H1 (cell line): ENCODE data around the gene C6orf136. TPM values are rescaled to one million over a fixed set of nuclear protein-coding genes. Genes with fewer than 3 reads are reported as not detected.

ENCODE experiments used
- CTCF ChIA-PET: fragments of 300-600 bp; sonication (Branson Sonifier 250); formaldehyde crosslinking; loops from one replicate; lab custom pipeline; 2021; ENCODE audit not compliant: partially characterized antibody; lab: Charles Lee
- POLR2A ChIA-PET: fragments of 300-600 bp; sonication (Branson Sonifier 250); formaldehyde crosslinking; loops from one replicate; lab custom pipeline; 2021; ENCODE audit warnings: inconsistent platforms; ENCODE audit not compliant: partially characterized antibody; lab: Charles Lee
- DNase-seq, 2 experiments: peaks; one replicate each; pipeline versions ENCODE4 v3.0.0 to v3.0.0-alpha.2; 2010 to 2022; ENCODE audit warnings: low spot score in 2 of 2, low read depth in 1 of 2, mixed read lengths in 1 of 2
- FAIRE-seq: peaks from 2 replicates; lab custom pipeline; 2011; peaks lifted over from hg19 to GRCh38; lab: Jason Lieb, UNC
- H2AFZ ChIP-seq: 2 replicates; pipeline ENCODE4 v1.8.1; 2012; ENCODE audit warnings: low read length, inconsistent platforms
- H2AK5ac ChIP-seq: 2 replicates; pipeline ENCODE4 v1.6.1; 2013; ENCODE audit warnings: low read depth, low read length
- H2BK120ac ChIP-seq: replicated peaks from 2 replicates; pipeline ENCODE3; 2013; ENCODE audit warnings: low read depth, low read length, inconsistent platforms
- H2BK12ac ChIP-seq: 2 replicates; pipeline ENCODE4 v1.6.1; 2013; ENCODE audit warnings: low read depth, low read length
- H2BK15ac ChIP-seq: 2 replicates; pipeline ENCODE4 v1.6.1; 2013; ENCODE audit warnings: low read length
- H2BK20ac ChIP-seq: 2 replicates; pipeline ENCODE4 v1.6.1; 2013; ENCODE audit warnings: low read length
- H2BK5ac ChIP-seq: 2 replicates; pipeline ENCODE4 v1.6.1; 2013; ENCODE audit warnings: low read depth, low read length
- H3K14ac ChIP-seq: 2 replicates; pipeline ENCODE4 v1.6.1; 2013; ENCODE audit warnings: inconsistent platforms; ENCODE audit not compliant: insufficient read length
- H3K18ac ChIP-seq: 2 replicates; pipeline ENCODE4 v1.6.1; 2013; ENCODE audit warnings: low read length; ENCODE audit errors: extremely low read depth
- H3K23ac ChIP-seq: 2 replicates; pipeline ENCODE4 v1.6.1; 2013; ENCODE audit warnings: inconsistent platforms; ENCODE audit not compliant: insufficient read length
- H3K23me2 ChIP-seq: 2 replicates; pipeline ENCODE4 v1.6.1; 2013; ENCODE audit warnings: low read depth, low read length
- H3K27ac ChIP-seq: 2 replicates; pipeline ENCODE4 v1.6.1; 2011; ENCODE audit warnings: low read depth, low read length, inconsistent platforms
- H3K27me3 ChIP-seq, 4 experiments: replicated peaks in 1 of 4; 1 replicate in 1 of 4; 2 replicates in 3 of 4; pipeline versions ENCODE4 v1.6.1 to v1.8.1; 2011 to 2013; ENCODE audit warnings: low read length in 3 of 4, mild to moderate bottlenecking in 3 of 4, inconsistent platforms in 2 of 4, mixed read lengths in 2 of 4, moderate library complexity in 1 of 4; ENCODE audit not compliant: control insufficient read depth in 3 of 4, insufficient read depth in 3 of 4; ENCODE audit errors: extremely low read depth in 1 of 4
- H3K36me3 ChIP-seq, 4 experiments: 2 replicates each; pipeline versions ENCODE4 v1.6.1 to v1.8.1; 2011 to 2013; ENCODE audit warnings: mild to moderate bottlenecking in 4 of 4, low read length in 3 of 4, moderate library complexity in 2 of 4, control low read depth in 1 of 4, inconsistent platforms in 1 of 4; ENCODE audit not compliant: insufficient read depth in 4 of 4, control insufficient read depth in 2 of 4
- H3K4ac ChIP-seq: replicated peaks from 2 replicates; pipeline ENCODE3; 2013; ENCODE audit warnings: low read length, low read depth, mixed read lengths, inconsistent platforms; ENCODE audit not compliant: insufficient read length
- H3K4me1 ChIP-seq, 4 experiments: replicated peaks in 1 of 4; 1 replicate in 1 of 4; 2 replicates in 3 of 4; pipeline versions ENCODE4 v1.6.1 to v1.8.1; 2011 to 2013; ENCODE audit warnings: low read length in 3 of 4, inconsistent platforms in 2 of 4, mixed read lengths in 1 of 4; ENCODE audit not compliant: insufficient read depth in 4 of 4, control insufficient read depth in 3 of 4
- H3K4me2 ChIP-seq, 2 experiments: 2 replicates each; pipeline versions ENCODE4 v1.6.1 to v1.8.1; 2011 to 2013; ENCODE audit warnings: low read depth in 2 of 2, low read length in 2 of 2, control low read depth in 1 of 2, inconsistent platforms in 1 of 2, mild to moderate bottlenecking in 1 of 2; ENCODE audit not compliant: insufficient read depth in 1 of 2
- H3K4me3 ChIP-seq, 4 experiments: fragments of 200-600, 300-600 bp in 1 of 4; sonication (generic), shearing (Covaris generic), sonication (Bioruptor Twin) in 1 of 4; 2 replicates each; pipeline versions ENCODE4 v1.5.1 to v1.8.1; 2011 to 2016; ENCODE audit warnings: low read length in 4 of 4, low read depth in 3 of 4, control low read depth in 2 of 4, inconsistent platforms in 2 of 4, mild to moderate bottlenecking in 2 of 4, mixed read lengths in 1 of 4, moderate library complexity in 1 of 4; ENCODE audit not compliant: insufficient read depth in 2 of 4; ENCODE audit errors: extremely low read depth in 1 of 4
- H3K56ac ChIP-seq: replicated peaks from 2 replicates; pipeline ENCODE3; 2013; ENCODE audit warnings: low read depth, mild to moderate bottlenecking, mixed read lengths, low read length, inconsistent platforms; ENCODE audit not compliant: insufficient read length
- H3K79me1 ChIP-seq: 2 replicates; pipeline ENCODE4 v1.6.1; 2013; ENCODE audit warnings: low read depth, low read length, control low read depth
- H3K79me2 ChIP-seq, 2 experiments: 2 replicates each; pipeline versions ENCODE4 v1.6.1 to v1.8.1; 2012 to 2013; ENCODE audit warnings: low read length in 2 of 2, mild to moderate bottlenecking in 2 of 2, inconsistent platforms in 1 of 2; ENCODE audit not compliant: insufficient read depth in 2 of 2, control insufficient read depth in 1 of 2
- H3K9ac ChIP-seq, 4 experiments: replicated peaks in 1 of 4; 1 replicate in 1 of 4; 2 replicates in 3 of 4; pipeline versions ENCODE4 v1.6.1 to v1.8.1; 2011 to 2013; ENCODE audit warnings: low read depth in 3 of 4, low read length in 3 of 4, control low read depth in 2 of 4, mild to moderate bottlenecking in 2 of 4, moderate library complexity in 2 of 4, inconsistent platforms in 1 of 4; ENCODE audit errors: extremely low read depth in 1 of 4
- H3K9me3 ChIP-seq, 2 experiments: 2 replicates each; pipeline versions ENCODE4 v1.6.1 to v1.8.1; 2012 to 2013; ENCODE audit warnings: mild to moderate bottlenecking in 2 of 2, moderate library complexity in 2 of 2, control low read depth in 1 of 2, inconsistent platforms in 1 of 2, low read depth in 1 of 2, low read length in 1 of 2, mixed read lengths in 1 of 2; ENCODE audit not compliant: insufficient read depth in 2 of 2
- H4K20me1 ChIP-seq, 2 experiments: replicated peaks in 1 of 2; 2 replicates each; pipeline versions ENCODE3 to v1.8.1; 2011 to 2013; ENCODE audit warnings: inconsistent platforms in 2 of 2, low read length in 2 of 2, mild to moderate bottlenecking in 1 of 2; ENCODE audit not compliant: insufficient read depth in 2 of 2, control insufficient read depth in 1 of 2
- H4K5ac ChIP-seq: 2 replicates; pipeline ENCODE4 v1.6.1; 2013; ENCODE audit warnings: low read length, low read depth, mixed read lengths, inconsistent platforms; ENCODE audit not compliant: insufficient read length
- H4K8ac ChIP-seq: 2 replicates; pipeline ENCODE4 v1.8.0; 2013; ENCODE audit warnings: mild to moderate bottlenecking, moderate library complexity, low read length, inconsistent platforms; ENCODE audit not compliant: insufficient read depth; ENCODE audit errors: extremely low read depth
- H4K91ac ChIP-seq: replicated peaks from 2 replicates; pipeline ENCODE3; 2013; ENCODE audit warnings: low read length, mixed read lengths, inconsistent platforms; ENCODE audit not compliant: insufficient read length
- EZH2 ChIP-seq: fragments of 200-600 bp; sonication (generic); IDR thresholded peaks from 2 replicates; pipeline ENCODE4 v1.7.1; 2012; ENCODE audit warnings: low read depth, mild to moderate bottlenecking, moderate library complexity, low read length, inconsistent platforms; ENCODE audit not compliant: severe bottlenecking
- GTF2F1 ChIP-seq: IDR thresholded peaks from 2 replicates; pipeline ENCODE4 v1.6.1; 2012; ENCODE audit warnings: low read depth, low read length, improper control_type of control experiment, borderline replicate concordance
- MAFK ChIP-seq: IDR thresholded peaks from 2 replicates; pipeline ENCODE4 v1.6.1; 2012; ENCODE audit warnings: low read depth, mild to moderate bottlenecking, improper control_type of control experiment, low read length
- NANOG ChIP-seq: IDR thresholded peaks from 2 replicates; pipeline ENCODE4 v1.6.1; 2011; ENCODE audit warnings: low read length, low read depth, mild to moderate bottlenecking, inconsistent platforms; ENCODE audit not compliant: insufficient read depth, poor library complexity, severe bottlenecking
- TCF12 ChIP-seq: IDR thresholded peaks from 2 replicates; pipeline ENCODE4 v1.6.1; 2011; ENCODE audit warnings: low read depth, mild to moderate bottlenecking, low read length
- WGBS, 2 experiments: shearing (Covaris generic) in 1 of 2; methylation state at CpG; one replicate each; pipeline versions ENCODE4 v1.1.6 to v1.1.7; 2013 to 2015; ENCODE audit warnings: low lambda C conversion rate in 2 of 2, mixed read lengths in 2 of 2, inconsistent platforms in 1 of 2, low coverage in 1 of 2, missing lambda C conversion rate in 1 of 2; ENCODE audit not compliant: insufficient replicate concordance in 2 of 2, insufficient coverage in 1 of 2, insufficient read length in 1 of 2; ENCODE audit errors: extremely low coverage in 1 of 2, missing lambda C conversion rate in 1 of 2; 5-methylcytosine and 5-hydroxymethylcytosine counted together
- polyA plus RNA-seq, 7 experiments: library from polyadenylated mRNA; depleted of rRNA in 3 of 7; stranded (reverse) in 5 of 7; unstranded in 2 of 7; fragments of >200 nt in 5 of 7; fragments of 200-250 nt in 2 of 7; gene quantifications; 1 replicate in 5 of 7; 2 replicates in 1 of 7; 4 replicates in 1 of 7; pipeline versions ENCODE4 v1.2.1 to v1.2.3, GENCODE V29; 2011 to 2013; ENCODE audit warnings: missing spikeins in 2 of 7, mixed read lengths in 2 of 7
- total RNA-seq: library from RNA; stranded (reverse); fragmentation: NEBNext Ultra II Directional; extraction: Animal tissue kit (Norgen Biotek cat#: 25700); gene quantifications from 2 replicates; pipeline ENCODE4 v1.2.1, GENCODE V29; 2021

C6orf136 gene
- total and polyA plus RNA-seq, 2 of the 8 experiments (the other 6 are each of a cell fraction or from before 2014, with no cell fraction given): 20.8 to 23.1 TPM

DNA sequence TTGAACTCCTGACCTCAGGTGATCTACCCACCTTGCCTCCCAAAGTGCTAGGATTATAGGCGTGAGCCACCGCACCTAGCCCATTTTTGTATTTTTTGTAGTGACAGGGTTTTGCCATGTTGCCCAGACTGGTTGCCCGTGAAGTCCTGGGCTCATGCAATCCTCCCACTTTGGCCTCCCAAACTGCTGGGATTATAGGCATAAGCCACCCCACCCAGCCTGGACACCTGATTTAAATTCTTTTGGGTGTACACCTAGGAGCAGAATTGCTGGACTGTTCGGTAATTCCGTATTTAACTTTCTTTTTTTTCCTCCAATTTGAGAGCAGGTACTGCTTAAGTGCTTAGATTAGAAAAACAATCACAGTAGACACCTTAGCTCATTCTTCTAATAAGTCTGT, 49.5 kb downstream of the C6orf136 start:
- Histone ChIP-seq H2AK5ac (no peak overlapping the region), H4K91ac (no peak overlapping the region), H3K9me3 (no peaks in the 10 kb centered on the region), H3K23me2 (no peaks in the 10 kb centered on the region), H3K56ac (no peak overlapping the region)
- ChIA-PET POLR2A (interaction anchor here (0.6 to 26.7 kb wide), 6 partner anchors 9 to 131 kb away, joined by 3 to 732 read pairs (median 6); partner anchors contain the start of genes MDC1, MRPS18B and TUBB), CTCF (interaction anchor here (0.6 to 2.1 kb wide), 4 partner anchors 11 to 24 kb away, joined by 3 to 10 read pairs (median 4); partner anchors contain the start of gene DHX16)
- FAIRE-seq: no peak
- TF ChIP-seq MAFK: no peak
- no peak for TF ChIP-seq EZH2
- no peak for TF ChIP-seq NANOG
- no peak for TF ChIP-seq GTF2F1
- no peak for TF ChIP-seq TCF12
- TF ChIP-seq, all 59 proteins: peak for 0
- WGBS, 2 experiments: 84% methylated on average over 5 of the region's 5 CpGs; no CpG with 5 or more reads in 1 of the 2 experiments
- Histone ChIP-seq H4K8ac (no peak overlapping the region), H2BK120ac (no peak overlapping the region), H2AFZ (no peak overlapping the region), H3K9ac (no peak overlapping the region), H3K4me1 (peaks cover 0 to under 1% (median 0%) of the 10 kb centered on the region in 4 experiments; a peak in 1 of 7 replicates), H2BK15ac (no peak overlapping the region), H3K14ac (no peak overlapping the region), H3K27me3 (no peaks in the 10 kb centered on the region), H3K79me2 (no peaks in the 10 kb centered on the region), H2BK20ac (no peak overlapping the region), H4K5ac (no peak overlapping the region), H3K27ac (no peak overlapping the region), H2BK12ac (no peak overlapping the region), H3K4me2 (no peak overlapping the region), H4K20me1 (no peaks in the 10 kb centered on the region), H3K23ac (no peak overlapping the region), H3K4ac (no peak overlapping the region), H3K79me1 (no peaks in the 10 kb centered on the region), H3K18ac (no peak overlapping the region), H3K36me3 (peaks cover 0 to 13% (median 3%) of the 10 kb centered on the region in 4 experiments; a peak in 4 of 8 replicates), H2BK5ac (no peak overlapping the region), H3K4me3 (no peak overlapping the region)
- no peak for DNase-seq
